ENCODE measurements around the gene TAAR1.
A peak's percentile ranks its signal among the peaks of the same experiment; 100 is the strongest.
"Not testable (repeated sequence)": the region's sequence is repeated elsewhere in the genome, so short reads cannot be mapped to it uniquely, and the experiment has no call there.

TAAR1 gene

DNA sequence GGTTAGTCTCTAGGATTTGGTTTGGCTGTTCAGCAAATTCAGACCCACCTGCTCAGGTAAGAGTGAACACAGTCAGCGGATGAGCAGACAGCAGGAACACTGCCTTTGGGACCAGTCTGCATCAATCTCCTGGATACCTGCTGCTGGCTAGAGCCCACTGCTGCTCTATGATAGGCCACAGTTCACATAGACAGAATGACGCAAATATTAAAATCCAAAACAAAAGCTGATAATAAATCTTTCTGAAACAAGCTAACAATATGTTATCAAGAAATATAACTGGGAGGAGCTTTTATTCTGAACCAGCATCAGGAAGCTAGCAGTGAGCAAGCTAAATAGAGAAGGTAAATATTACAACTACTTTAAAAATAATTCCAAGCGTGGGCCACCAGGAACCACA is at the start of gene TAAR1:
TAAR1 (minus strand) TSS at position 101 of the 400 bp plus-strand sequence. CDS start 13,179 bp downstream, outside the sequence.
- DNase-seq, result peak; percentile 70

DNA sequence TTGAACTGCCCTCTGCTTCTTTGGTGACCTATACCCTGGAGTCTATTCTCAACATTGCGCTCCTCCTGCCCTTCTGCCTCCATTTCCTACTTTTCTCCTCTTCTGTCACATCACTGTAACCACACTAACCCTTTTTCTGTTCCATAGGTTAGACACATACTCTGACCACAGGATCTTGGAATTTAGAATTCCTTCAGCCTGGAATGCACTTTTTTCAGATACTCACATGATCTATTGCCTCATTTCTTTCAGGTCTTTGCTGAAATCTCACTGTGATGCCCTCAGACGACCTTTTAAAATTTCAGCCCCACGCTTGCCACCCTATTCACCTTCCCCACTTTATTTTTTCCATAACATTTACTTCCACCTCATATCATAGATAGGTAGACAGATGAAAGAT is 49.8 kb upstream of the TAAR1 start:
- DNase-seq, result no peak

- no peak for DNase-seq
Observed at GRCh38 chr6:132708002-132708401, 49.0 kb upstream of the TAAR1 start.

DNA sequence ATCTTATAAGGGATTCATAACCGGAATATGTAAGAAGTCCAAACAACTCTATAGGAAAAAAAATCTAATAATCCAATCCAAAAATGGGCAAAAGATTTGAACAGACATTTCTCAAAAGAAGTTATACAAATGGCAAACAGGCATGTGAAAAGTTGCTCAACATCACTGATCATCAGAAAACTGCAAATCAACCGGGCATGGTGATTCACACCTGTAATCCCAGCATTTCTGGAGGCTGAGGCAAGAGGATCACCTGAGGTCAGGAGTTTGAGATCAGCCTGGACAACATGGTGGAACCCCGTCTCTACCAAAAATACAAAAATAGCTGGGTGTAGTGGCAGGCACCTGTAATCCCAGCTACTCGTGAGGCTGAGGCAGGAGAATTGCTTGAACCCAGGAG is 47.8 kb upstream of the TAAR1 start:
- not testable (repeated sequence) for DNase-seq

DNA sequence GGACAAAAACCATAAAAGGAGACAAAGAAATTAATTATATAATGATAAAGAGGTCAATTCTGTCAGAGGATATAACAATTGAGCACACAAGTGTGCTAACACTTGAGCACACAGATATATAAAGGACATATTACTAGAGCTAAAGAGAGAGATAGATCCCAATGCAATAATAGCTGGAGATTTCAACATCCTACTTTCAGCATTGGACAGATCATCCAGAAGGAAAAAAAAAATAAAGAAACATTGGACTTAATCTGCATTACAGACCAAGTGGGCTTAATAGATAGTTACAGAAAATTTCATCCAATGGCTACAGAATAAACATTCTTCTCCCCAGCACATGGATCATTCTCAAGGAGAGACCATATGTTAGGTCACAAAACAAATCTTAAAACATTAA is 45.0 kb upstream of the TAAR1 start:
- DNase-seq, result no peak

DNA sequence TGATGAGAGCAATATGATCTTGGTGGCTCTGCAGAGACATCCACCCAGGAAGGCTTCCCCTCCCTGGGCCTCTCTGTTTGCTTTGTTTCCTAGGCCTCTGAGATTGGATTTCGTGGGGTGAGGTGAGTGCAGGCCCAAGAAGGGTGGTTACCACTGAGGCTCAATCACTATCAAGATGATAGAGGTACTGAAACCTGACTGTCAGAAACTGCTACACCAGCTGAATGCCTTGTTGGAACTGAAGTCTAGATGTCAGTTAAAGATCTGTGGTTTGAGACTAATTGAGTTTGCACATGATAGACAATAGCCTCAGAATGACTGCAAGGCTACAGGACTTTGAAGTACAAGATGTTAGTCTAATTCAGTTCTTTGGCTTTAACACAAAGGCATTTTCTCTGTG is 39.6 kb upstream of the TAAR1 start:
- no peak for DNase-seq

- DNase-seq, result no peak
Observed at GRCh38 chr6:132695773-132696172, 36.8 kb upstream of the TAAR1 start.

GRCh38 chr6:132693478-132693877 is 34.5 kb upstream of the TAAR1 start:
- DNase-seq, result no peak

GRCh38 chr6:132690678-132691077 is 31.7 kb upstream of the TAAR1 start:
- DNase-seq, result peak; percentile 9

DNA sequence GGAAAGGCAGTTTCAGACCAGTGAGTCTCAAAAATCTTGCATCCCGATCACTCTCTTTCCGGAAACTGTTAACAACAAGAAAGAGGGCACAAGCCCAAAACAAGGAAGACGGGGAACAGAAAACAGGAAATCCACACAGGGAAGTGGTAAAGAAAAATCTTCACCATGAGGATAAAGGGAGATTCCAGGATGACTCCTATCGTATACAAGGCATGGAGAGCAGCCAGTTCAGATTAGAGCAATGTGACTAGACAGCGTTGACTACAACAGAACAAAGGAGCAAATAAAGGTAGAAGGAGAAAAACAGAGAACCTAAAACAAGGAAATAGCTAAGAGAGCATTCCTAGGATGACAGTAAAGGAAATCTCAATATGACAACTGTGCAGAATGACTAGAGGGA is 28.3 kb upstream of the TAAR1 start:
- no peak for DNase-seq

DNA sequence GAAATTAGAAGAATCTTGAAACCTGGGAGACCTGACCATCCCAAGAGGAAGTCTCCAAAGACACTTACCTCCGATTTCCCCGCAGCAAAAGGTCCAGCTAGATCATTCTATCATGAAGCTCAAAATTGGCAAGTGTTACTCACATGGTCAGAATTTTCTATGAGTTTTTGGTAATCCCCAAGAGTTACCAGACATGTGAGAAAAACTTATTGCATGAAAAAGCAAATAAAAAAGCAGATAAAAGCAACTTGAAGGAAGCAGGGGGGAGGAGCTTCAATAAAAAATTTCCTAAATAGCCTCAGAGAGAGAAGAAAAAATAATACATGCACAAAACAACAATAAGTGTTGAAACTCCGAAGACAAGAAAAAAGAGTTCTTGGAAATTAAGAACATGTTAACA is 27.5 kb upstream of the TAAR1 start:
- DNase-seq, result no peak

DNA sequence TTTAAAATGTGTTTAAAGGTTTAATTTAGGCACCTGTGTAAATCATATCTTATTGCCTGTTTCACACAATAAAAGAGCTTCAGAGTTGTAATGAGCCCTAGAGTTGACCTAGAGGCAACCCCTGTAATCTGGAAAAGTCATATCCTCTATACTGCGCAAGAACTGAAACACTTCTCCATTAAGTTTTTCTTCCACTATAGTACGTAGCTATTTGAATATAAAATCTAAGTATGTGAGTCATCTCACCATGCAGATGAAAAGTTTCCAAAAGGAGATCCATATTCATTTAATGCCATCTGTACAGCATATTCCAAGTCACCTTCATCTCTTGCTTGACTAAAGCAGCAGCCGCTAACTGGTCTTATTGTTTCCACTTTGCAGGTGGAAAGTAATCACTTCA is 26.0 kb upstream of the TAAR1 start:
- peak; percentile 47 for DNase-seq

DNA sequence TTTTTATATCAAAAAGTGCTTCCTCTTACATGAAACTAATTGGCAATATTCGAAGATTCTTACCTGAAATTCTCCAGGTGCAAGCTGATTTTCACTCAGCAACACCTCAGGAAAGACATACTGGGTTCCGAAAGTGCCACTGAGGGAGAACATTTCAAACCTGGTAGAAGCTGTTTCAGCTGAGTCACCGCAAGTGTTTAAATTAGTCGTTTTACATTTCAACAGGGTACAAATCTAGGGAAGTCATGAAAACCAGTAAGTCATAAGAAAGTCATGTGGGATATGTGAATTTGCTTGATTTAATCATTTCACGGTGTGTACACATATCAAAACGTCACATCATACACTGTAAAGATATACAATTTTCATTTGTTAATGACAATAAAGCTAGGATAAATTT is 25.3 kb upstream of the TAAR1 start:
- no peak for DNase-seq

DNA sequence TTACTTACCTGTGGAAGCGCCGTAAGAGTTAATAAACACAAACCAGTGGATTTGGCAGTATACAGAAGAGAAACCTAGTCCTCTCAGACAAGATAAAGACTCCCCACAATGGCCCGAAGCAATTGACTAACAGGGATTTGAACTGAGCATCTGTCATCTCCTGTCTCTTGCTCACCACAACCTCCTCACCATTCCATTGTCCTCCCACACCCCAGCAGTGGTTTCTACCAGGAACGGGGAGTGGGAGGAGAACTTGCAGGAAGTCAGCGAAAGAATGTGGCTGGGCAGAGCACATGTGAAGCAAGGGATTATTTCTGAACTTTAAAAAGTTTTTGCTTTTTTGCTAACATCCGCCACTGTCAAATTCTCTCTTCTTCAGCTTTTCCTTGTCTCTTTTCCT is 24.6 kb upstream of the TAAR1 start:
- DNase-seq, result no peak

DNA sequence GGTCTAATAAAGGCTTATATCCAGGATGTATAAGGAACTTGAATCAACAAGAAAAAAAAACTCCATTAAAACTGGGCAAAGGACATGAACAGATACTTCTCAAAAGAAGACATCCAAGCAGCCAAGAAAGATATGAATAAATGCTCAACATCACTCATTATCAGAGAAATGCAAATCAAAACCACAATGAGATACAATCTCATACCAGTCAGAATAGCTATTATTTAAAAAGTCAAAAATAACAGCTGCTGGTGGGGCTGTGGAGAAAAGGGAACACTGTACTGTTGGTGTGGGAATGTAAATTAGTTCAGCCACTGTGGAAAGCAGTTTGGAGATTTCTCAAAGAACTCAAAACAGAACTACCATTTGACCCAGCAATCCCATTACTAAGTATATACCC is 20.1 kb upstream of the TAAR1 start:
- DNase-seq, result not testable (repeated sequence)

DNA sequence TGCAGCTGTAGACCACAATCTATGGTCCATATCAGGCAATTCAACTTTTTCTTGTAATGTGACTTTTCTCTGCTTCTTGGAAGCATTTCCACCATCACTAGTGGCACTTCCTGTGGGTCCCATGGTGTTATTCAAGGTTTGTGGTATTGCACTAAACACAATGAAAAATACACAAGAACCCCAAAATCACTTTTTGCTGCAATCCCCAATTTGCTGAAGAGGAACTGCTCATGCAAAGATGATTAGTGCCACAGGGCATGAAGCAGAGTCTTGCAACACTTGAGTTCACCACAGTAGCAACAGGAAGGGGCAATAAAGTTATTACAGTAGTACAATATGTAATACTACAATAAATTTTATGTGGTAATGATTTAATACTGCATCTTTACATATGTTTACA is 16.8 kb upstream of the TAAR1 start:
- no peak for DNase-seq

GRCh38 chr6:132675002-132675401 is 16.0 kb upstream of the TAAR1 start:
- no peak for DNase-seq

GRCh38 chr6:132673376-132674094 is 14.6 kb upstream of the TAAR1 start:
- DNase-seq, result no peak

DNA sequence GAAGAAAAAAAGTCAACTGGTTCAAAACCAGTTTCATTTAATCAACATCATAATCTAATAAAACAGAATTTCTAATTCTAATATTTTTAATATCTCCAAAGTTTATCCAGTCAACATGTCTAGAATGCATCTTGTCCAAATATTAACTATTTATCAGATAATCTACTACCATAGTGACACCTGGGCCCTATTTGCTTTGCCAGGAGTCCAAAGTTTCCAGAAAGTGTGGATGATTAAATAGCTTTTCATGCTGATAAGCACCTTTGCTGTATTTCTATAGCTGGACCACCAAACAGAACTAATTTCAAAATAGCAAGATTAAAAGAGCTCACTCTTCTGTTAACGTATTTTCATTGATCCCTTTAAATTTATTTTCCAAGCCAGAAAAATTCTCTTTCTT is 12.3 kb upstream of the TAAR1 start:
- no peak for DNase-seq

GRCh38 chr6:132669690-132670291 is 10.8 kb upstream of the TAAR1 start:
- DNase-seq, result peak; percentile 65

- no peak for DNase-seq
Observed at GRCh38 chr6:132666118-132666517, 7.1 kb upstream of the TAAR1 start.

GRCh38 chr6:132664309-132665034 is 5.5 kb upstream of the TAAR1 start:
- no peak for DNase-seq

DNA sequence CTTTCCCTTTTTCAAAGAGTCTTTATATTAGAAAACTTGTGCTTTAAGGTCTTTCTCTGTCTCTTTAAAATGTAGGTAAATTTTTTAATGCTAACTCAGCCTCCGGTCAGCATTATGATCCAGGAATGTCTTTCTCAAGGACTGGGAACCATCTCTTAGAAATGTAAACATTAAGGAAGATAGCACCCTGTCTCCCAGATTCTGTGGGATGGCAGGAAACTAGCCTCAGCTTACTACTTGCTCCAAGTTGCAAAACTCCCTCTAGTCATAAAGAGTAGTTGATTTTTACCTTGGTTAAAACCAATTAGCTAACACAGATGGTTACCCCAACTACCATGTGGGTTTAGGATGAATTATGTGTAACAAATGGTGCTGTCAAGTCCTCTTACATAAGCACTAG is 4.7 kb upstream of the TAAR1 start:
- DNase-seq, result no peak

GRCh38 chr6:132661906-132662305 is 2.9 kb upstream of the TAAR1 start:
- no peak for DNase-seq
